Measurements from ENCODE around the gene GSS.

GRCh38 chr20:34951252-34951651 lies 4.4 kb downstream of the GSS start:
- TF ChIP-seq POLR2A (IDR thresholded peaks at IDR 0.05; ENCODE audit: low read depth, low read length) (no peak), POLR2AphosphoS5 (IDR thresholded peaks at IDR 0.05; ENCODE audit: low read depth, low read length) (no peak), TAF1 (IDR thresholded peaks at IDR 0.05; ENCODE audit: low read depth, low read length) (no peak), SPI1 (IDR thresholded peaks at IDR 0.05; ENCODE audit: low read depth, low read length) (no peak), POU2F2 (IDR thresholded peaks at IDR 0.05; ENCODE audit: low read depth, low read length) (no peak), PAX5 (IDR thresholded peaks at IDR 0.05; ENCODE audit: insufficient read depth, low read length, severe bottlenecking) (no peak)
